H1 (cell line): ENCODE data around the gene ARHGEF10L. TPM values are rescaled to one million over a fixed set of nuclear protein-coding genes. Genes with fewer than 3 reads are reported as not detected.
A peak's percentile ranks its signal among the peaks of the same experiment; 100 is the strongest.

Experiments used
- CTCF ChIA-PET: fragments of 300-600 bp; sonication (Branson Sonifier 250); formaldehyde crosslinking; loops from one replicate; lab custom pipeline; 2021; ENCODE audit not compliant: partially characterized antibody; lab: Charles Lee
- POLR2A ChIA-PET: fragments of 300-600 bp; sonication (Branson Sonifier 250); formaldehyde crosslinking; loops from one replicate; lab custom pipeline; 2021; ENCODE audit warnings: inconsistent platforms; ENCODE audit not compliant: partially characterized antibody; lab: Charles Lee
- DNase-seq, 2 experiments: peaks; one replicate each; pipeline versions ENCODE4 v3.0.0 to v3.0.0-alpha.2; 2010 to 2022; ENCODE audit warnings: low spot score in 2 of 2, low read depth in 1 of 2, mixed read lengths in 1 of 2
- FAIRE-seq: peaks from 2 replicates; lab custom pipeline; 2011; peaks lifted over from hg19 to GRCh38; lab: Jason Lieb, UNC
- H2AFZ ChIP-seq: 2 replicates; pipeline ENCODE4 v1.8.1; 2012; ENCODE audit warnings: low read length, inconsistent platforms
- H2AK5ac ChIP-seq: 2 replicates; pipeline ENCODE4 v1.6.1; 2013; ENCODE audit warnings: low read depth, low read length
- H2BK120ac ChIP-seq: replicated peaks from 2 replicates; pipeline ENCODE3; 2013; ENCODE audit warnings: low read depth, low read length, inconsistent platforms
- H2BK12ac ChIP-seq: 2 replicates; pipeline ENCODE4 v1.6.1; 2013; ENCODE audit warnings: low read depth, low read length
- H2BK15ac ChIP-seq: 2 replicates; pipeline ENCODE4 v1.6.1; 2013; ENCODE audit warnings: low read length
- H2BK20ac ChIP-seq: 2 replicates; pipeline ENCODE4 v1.6.1; 2013; ENCODE audit warnings: low read length
- H2BK5ac ChIP-seq: 2 replicates; pipeline ENCODE4 v1.6.1; 2013; ENCODE audit warnings: low read depth, low read length
- H3K14ac ChIP-seq: 2 replicates; pipeline ENCODE4 v1.6.1; 2013; ENCODE audit warnings: inconsistent platforms; ENCODE audit not compliant: insufficient read length
- H3K18ac ChIP-seq: 2 replicates; pipeline ENCODE4 v1.6.1; 2013; ENCODE audit warnings: low read length; ENCODE audit errors: extremely low read depth
- H3K23ac ChIP-seq: 2 replicates; pipeline ENCODE4 v1.6.1; 2013; ENCODE audit warnings: inconsistent platforms; ENCODE audit not compliant: insufficient read length
- H3K23me2 ChIP-seq: 2 replicates; pipeline ENCODE4 v1.6.1; 2013; ENCODE audit warnings: low read depth, low read length
- H3K27ac ChIP-seq: 2 replicates; pipeline ENCODE4 v1.6.1; 2011; ENCODE audit warnings: low read depth, low read length, inconsistent platforms
- H3K27me3 ChIP-seq, 4 experiments: replicated peaks in 1 of 4; 1 replicate in 1 of 4; 2 replicates in 3 of 4; pipeline versions ENCODE4 v1.6.1 to v1.8.1; 2011 to 2013; ENCODE audit warnings: low read length in 3 of 4, mild to moderate bottlenecking in 3 of 4, inconsistent platforms in 2 of 4, mixed read lengths in 2 of 4, moderate library complexity in 1 of 4; ENCODE audit not compliant: control insufficient read depth in 3 of 4, insufficient read depth in 3 of 4; ENCODE audit errors: extremely low read depth in 1 of 4
- H3K36me3 ChIP-seq, 4 experiments: 2 replicates each; pipeline versions ENCODE4 v1.6.1 to v1.8.1; 2011 to 2013; ENCODE audit warnings: mild to moderate bottlenecking in 4 of 4, low read length in 3 of 4, moderate library complexity in 2 of 4, control low read depth in 1 of 4, inconsistent platforms in 1 of 4; ENCODE audit not compliant: insufficient read depth in 4 of 4, control insufficient read depth in 2 of 4
- H3K4ac ChIP-seq: replicated peaks from 2 replicates; pipeline ENCODE3; 2013; ENCODE audit warnings: low read length, low read depth, mixed read lengths, inconsistent platforms; ENCODE audit not compliant: insufficient read length
- H3K4me1 ChIP-seq, 4 experiments: replicated peaks in 1 of 4; 1 replicate in 1 of 4; 2 replicates in 3 of 4; pipeline versions ENCODE4 v1.6.1 to v1.8.1; 2011 to 2013; ENCODE audit warnings: low read length in 3 of 4, inconsistent platforms in 2 of 4, mixed read lengths in 1 of 4; ENCODE audit not compliant: insufficient read depth in 4 of 4, control insufficient read depth in 3 of 4
- H3K4me2 ChIP-seq, 2 experiments: 2 replicates each; pipeline versions ENCODE4 v1.6.1 to v1.8.1; 2011 to 2013; ENCODE audit warnings: low read depth in 2 of 2, low read length in 2 of 2, control low read depth in 1 of 2, inconsistent platforms in 1 of 2, mild to moderate bottlenecking in 1 of 2; ENCODE audit not compliant: insufficient read depth in 1 of 2
- H3K4me3 ChIP-seq, 4 experiments: fragments of 200-600, 300-600 bp in 1 of 4; sonication (generic), shearing (Covaris generic), sonication (Bioruptor Twin) in 1 of 4; 2 replicates each; pipeline versions ENCODE4 v1.5.1 to v1.8.1; 2011 to 2016; ENCODE audit warnings: low read length in 4 of 4, low read depth in 3 of 4, control low read depth in 2 of 4, inconsistent platforms in 2 of 4, mild to moderate bottlenecking in 2 of 4, mixed read lengths in 1 of 4, moderate library complexity in 1 of 4; ENCODE audit not compliant: insufficient read depth in 2 of 4; ENCODE audit errors: extremely low read depth in 1 of 4
- H3K56ac ChIP-seq: replicated peaks from 2 replicates; pipeline ENCODE3; 2013; ENCODE audit warnings: low read depth, mild to moderate bottlenecking, mixed read lengths, low read length, inconsistent platforms; ENCODE audit not compliant: insufficient read length
- H3K79me1 ChIP-seq: 2 replicates; pipeline ENCODE4 v1.6.1; 2013; ENCODE audit warnings: low read depth, low read length, control low read depth
- H3K79me2 ChIP-seq, 2 experiments: 2 replicates each; pipeline versions ENCODE4 v1.6.1 to v1.8.1; 2012 to 2013; ENCODE audit warnings: low read length in 2 of 2, mild to moderate bottlenecking in 2 of 2, inconsistent platforms in 1 of 2; ENCODE audit not compliant: insufficient read depth in 2 of 2, control insufficient read depth in 1 of 2
- H3K9ac ChIP-seq, 4 experiments: replicated peaks in 1 of 4; 1 replicate in 1 of 4; 2 replicates in 3 of 4; pipeline versions ENCODE4 v1.6.1 to v1.8.1; 2011 to 2013; ENCODE audit warnings: low read depth in 3 of 4, low read length in 3 of 4, control low read depth in 2 of 4, mild to moderate bottlenecking in 2 of 4, moderate library complexity in 2 of 4, inconsistent platforms in 1 of 4; ENCODE audit errors: extremely low read depth in 1 of 4
- H3K9me3 ChIP-seq, 2 experiments: 2 replicates each; pipeline versions ENCODE4 v1.6.1 to v1.8.1; 2012 to 2013; ENCODE audit warnings: mild to moderate bottlenecking in 2 of 2, moderate library complexity in 2 of 2, control low read depth in 1 of 2, inconsistent platforms in 1 of 2, low read depth in 1 of 2, low read length in 1 of 2, mixed read lengths in 1 of 2; ENCODE audit not compliant: insufficient read depth in 2 of 2
- H4K20me1 ChIP-seq, 2 experiments: replicated peaks in 1 of 2; 2 replicates each; pipeline versions ENCODE3 to v1.8.1; 2011 to 2013; ENCODE audit warnings: inconsistent platforms in 2 of 2, low read length in 2 of 2, mild to moderate bottlenecking in 1 of 2; ENCODE audit not compliant: insufficient read depth in 2 of 2, control insufficient read depth in 1 of 2
- H4K5ac ChIP-seq: 2 replicates; pipeline ENCODE4 v1.6.1; 2013; ENCODE audit warnings: low read length, low read depth, mixed read lengths, inconsistent platforms; ENCODE audit not compliant: insufficient read length
- H4K8ac ChIP-seq: 2 replicates; pipeline ENCODE4 v1.8.0; 2013; ENCODE audit warnings: mild to moderate bottlenecking, moderate library complexity, low read length, inconsistent platforms; ENCODE audit not compliant: insufficient read depth; ENCODE audit errors: extremely low read depth
- H4K91ac ChIP-seq: replicated peaks from 2 replicates; pipeline ENCODE3; 2013; ENCODE audit warnings: low read length, mixed read lengths, inconsistent platforms; ENCODE audit not compliant: insufficient read length
- CHD1 ChIP-seq: IDR thresholded peaks from 2 replicates; pipeline ENCODE4 v1.6.1; 2012; ENCODE audit warnings: low read depth, low read length, improper control_type of control experiment
- EZH2 ChIP-seq: fragments of 200-600 bp; sonication (generic); IDR thresholded peaks from 2 replicates; pipeline ENCODE4 v1.7.1; 2012; ENCODE audit warnings: low read depth, mild to moderate bottlenecking, moderate library complexity, low read length, inconsistent platforms; ENCODE audit not compliant: severe bottlenecking
- GTF2F1 ChIP-seq: IDR thresholded peaks from 2 replicates; pipeline ENCODE4 v1.6.1; 2012; ENCODE audit warnings: low read depth, low read length, improper control_type of control experiment, borderline replicate concordance
- POLR2AphosphoS5 ChIP-seq: IDR thresholded peaks from 2 replicates; pipeline ENCODE4 v1.6.1; 2011; ENCODE audit warnings: low read depth, low read length
- SIX5 ChIP-seq: IDR thresholded peaks from 2 replicates; pipeline ENCODE4 v1.6.1; 2011; ENCODE audit warnings: mild to moderate bottlenecking, low read depth, low read length
- WGBS, 2 experiments: shearing (Covaris generic) in 1 of 2; methylation state at CpG; one replicate each; pipeline versions ENCODE4 v1.1.6 to v1.1.7; 2013 to 2015; ENCODE audit warnings: low lambda C conversion rate in 2 of 2, mixed read lengths in 2 of 2, inconsistent platforms in 1 of 2, low coverage in 1 of 2, missing lambda C conversion rate in 1 of 2; ENCODE audit not compliant: insufficient replicate concordance in 2 of 2, insufficient coverage in 1 of 2, insufficient read length in 1 of 2; ENCODE audit errors: extremely low coverage in 1 of 2, missing lambda C conversion rate in 1 of 2; 5-methylcytosine and 5-hydroxymethylcytosine counted together
- polyA plus RNA-seq, 7 experiments: library from polyadenylated mRNA; depleted of rRNA in 3 of 7; stranded (reverse) in 5 of 7; unstranded in 2 of 7; fragments of >200 nt in 5 of 7; fragments of 200-250 nt in 2 of 7; gene quantifications; 1 replicate in 5 of 7; 2 replicates in 1 of 7; 4 replicates in 1 of 7; pipeline versions ENCODE4 v1.2.1 to v1.2.3, GENCODE V29; 2011 to 2013; ENCODE audit warnings: missing spikeins in 2 of 7, mixed read lengths in 2 of 7
- total RNA-seq: library from RNA; stranded (reverse); fragmentation: NEBNext Ultra II Directional; extraction: Animal tissue kit (Norgen Biotek cat#: 25700); gene quantifications from 2 replicates; pipeline ENCODE4 v1.2.1, GENCODE V29; 2021

The ARHGEF10L gene
- total and polyA plus RNA-seq, 2 of the 8 experiments (the other 6 are each of a cell fraction or from before 2014, with no cell fraction given): 33.6 to 39.6 TPM

- Histone ChIP-seq H2AK5ac (no peak overlapping the region; the same call in 1 of the 2 replicates), H4K91ac (no peak overlapping the region), H3K79me1 (no peaks in the 10 kb centered on the region), H3K56ac (no peak overlapping the region), H3K18ac (peak overlapping the region; percentile 42), H2AFZ (no peak overlapping the region), H4K20me1 (no peaks in the 10 kb centered on the region), H3K4ac (no peak overlapping the region), H3K27ac (no peak overlapping the region; the same call in 1 of the 2 replicates), H2BK12ac (no peak overlapping the region; the same call in 1 of the 2 replicates), H3K14ac (no peak overlapping the region), H2BK120ac (no peak overlapping the region), H3K4me2 (no peak overlapping the region), H3K4me3 (no peak overlapping the region), H3K79me2 (no peaks in the 10 kb centered on the region), H4K8ac (no peak overlapping the region), H2BK15ac (no peak overlapping the region), H4K5ac (no peak overlapping the region), H3K36me3 (no peaks in the 10 kb centered on the region), H2BK5ac (no peak overlapping the region), H2BK20ac (peak overlapping the region; percentile 94; the same call in 1 of the 2 replicates), H3K9ac (no peak overlapping the region), H3K27me3 (no peaks in the 10 kb centered on the region), H3K4me1 (peaks cover 6 to 29% (median 20%) of the 10 kb centered on the region in 4 experiments), H3K23ac (no peak overlapping the region), H3K9me3 (no peaks in the 10 kb centered on the region), H3K23me2 (peaks cover 5% of the 10 kb centered on the region)
- no peak for DNase-seq
- ChIA-PET CTCF (interaction anchor here (0.6 to 29.1 kb wide), 3 partner anchors 17 to 128 kb away, joined by 4 to 1640 read pairs (median 8); partner anchors contain the start of gene ARHGEF10L), POLR2A (interaction anchor here (0.8 to 7.5 kb wide), 6 partner anchors 10 to 100 kb away, joined by 3 to 49 read pairs (median 3); partner anchors contain the start of gene ARHGEF10L)
- no peak for TF ChIP-seq SIX5
- no peak for TF ChIP-seq EZH2
- TF ChIP-seq CHD1: no peak
- TF ChIP-seq GTF2F1: no peak
- no peak for TF ChIP-seq POLR2AphosphoS5
- FAIRE-seq: no peak
- 86% methylated on average over 2 of the region's 2 CpGs; no CpG with 5 or more reads in 1 of the 2 experiments for WGBS, 2 experiments
Observed at GRCh38 chr1:17524645-17525044, 14.9 kb upstream of the ARHGEF10L start.
